GM21447 (cell line): Measurements from ENCODE around the gene POT1.

Experiments
- ATAC-seq: cut with Tn5 transposase; IDR thresholded peaks from one replicate; pipeline ENCODE4 v1.9.1; 2021; ENCODE audit not compliant: unreplicated experiment

The POT1 gene

DNA sequence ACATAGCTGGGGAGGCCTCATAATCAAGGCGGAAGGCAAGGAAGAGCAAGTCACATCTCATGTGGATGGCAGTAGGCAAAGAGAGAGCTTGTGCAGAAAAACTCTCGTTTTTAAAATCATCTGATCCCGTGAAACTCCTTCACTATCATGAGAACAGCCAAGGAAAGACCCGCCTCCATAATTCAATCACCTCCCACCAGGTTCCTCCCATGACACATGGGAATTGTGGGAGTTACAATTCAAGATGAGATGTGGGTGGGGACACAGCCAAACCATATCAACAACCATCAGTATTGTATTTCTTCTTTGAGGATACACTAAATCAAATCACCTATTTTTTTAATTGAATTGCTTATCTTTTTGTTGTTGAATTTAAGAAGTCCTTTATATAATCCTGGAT is 16.7 kb downstream of the POT1 start:
- no peak for ATAC-seq

DNA sequence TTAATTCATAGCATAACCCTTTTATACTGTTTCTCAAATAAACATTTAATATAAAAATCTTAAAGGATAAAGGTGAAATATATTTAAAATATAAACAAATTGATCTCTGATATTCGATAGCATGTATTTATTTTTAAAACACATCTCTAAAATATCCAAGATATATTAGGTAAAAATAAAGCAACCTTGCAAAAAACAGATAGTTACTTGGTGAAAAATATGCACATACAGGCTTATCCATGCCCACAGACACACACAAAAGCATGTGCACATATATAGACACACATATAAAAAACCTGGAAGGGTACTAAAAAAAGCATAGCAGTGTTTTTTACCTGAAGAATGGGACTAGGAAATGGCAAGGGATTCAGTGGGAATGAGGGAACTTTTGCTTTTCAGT is 19.8 kb downstream of the POT1 start:
- ATAC-seq, result no peak

DNA sequence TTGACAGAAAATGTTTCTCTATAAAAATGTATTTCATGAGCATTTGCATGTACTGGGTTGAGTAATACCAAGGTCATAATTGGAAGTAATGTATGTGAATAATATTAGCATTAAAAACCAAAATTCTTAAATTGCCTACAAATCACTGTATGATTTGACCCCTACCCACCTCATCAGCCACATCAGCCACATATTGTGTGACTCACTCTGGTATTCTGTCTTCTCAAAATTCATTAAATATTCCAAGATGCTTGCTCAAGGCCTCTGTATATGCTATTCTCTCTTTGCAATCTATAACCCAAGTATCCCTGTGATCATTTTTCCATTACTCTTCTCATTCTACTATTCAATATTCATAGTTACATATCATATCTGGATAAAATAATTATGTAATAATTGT is 21.4 kb downstream of the POT1 start:
- no peak for ATAC-seq

DNA sequence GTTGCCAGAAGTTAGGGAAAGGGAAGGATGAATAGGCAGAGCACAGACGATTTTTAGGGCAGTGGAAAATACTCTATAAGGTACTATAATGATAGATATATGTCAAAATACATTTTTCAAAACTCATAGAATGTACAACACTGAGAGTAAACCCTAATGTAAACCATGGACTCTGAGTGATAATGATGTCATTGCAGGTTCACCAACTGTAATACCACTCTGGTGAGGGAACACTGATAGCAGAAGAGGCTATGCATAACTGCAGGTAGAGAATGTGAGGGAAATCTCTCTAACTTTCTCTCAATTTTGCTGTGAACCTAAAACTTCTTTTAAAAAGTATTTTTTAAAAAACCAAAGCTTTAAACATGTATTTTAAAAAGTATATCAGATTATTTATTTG is 22.1 kb downstream of the POT1 start:
- ATAC-seq, result no peak

DNA sequence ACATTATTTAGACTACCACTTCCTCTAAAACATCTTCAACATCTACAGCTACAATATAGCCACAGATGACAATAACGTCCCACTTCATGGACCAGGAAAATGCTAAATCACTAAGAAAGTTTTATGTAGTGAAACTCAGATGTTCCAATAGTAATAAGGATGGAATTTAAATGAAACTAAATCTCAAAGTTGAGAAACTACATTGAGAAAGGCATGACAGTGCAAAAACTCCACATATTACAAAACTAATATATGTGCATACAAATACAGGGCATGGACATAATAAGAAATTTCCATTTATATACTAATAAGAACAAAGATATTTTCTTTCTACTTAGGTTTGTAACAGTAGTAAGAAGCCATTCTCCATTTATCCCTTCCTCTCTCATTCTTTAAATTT is 31.1 kb downstream of the POT1 start:
- no peak for ATAC-seq

DNA sequence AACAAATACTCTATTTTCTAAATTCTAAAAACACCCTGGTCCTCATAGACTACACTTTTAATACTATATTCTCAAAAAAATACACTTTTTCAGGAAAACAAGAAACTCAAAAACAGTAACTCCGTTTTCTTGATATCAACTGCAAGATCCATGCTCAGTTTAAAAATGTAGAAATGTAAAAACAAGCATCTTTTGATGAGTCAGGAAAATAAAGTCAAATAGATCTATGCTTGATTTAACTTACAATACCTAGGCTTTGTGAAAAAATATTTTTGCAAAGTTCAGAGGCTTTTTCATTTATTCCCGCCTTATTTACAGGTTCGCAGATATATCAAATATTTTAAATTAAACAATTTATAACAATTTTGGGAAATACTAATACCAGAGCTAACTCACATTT is 33.6 kb downstream of the POT1 start:
- no peak for ATAC-seq

DNA sequence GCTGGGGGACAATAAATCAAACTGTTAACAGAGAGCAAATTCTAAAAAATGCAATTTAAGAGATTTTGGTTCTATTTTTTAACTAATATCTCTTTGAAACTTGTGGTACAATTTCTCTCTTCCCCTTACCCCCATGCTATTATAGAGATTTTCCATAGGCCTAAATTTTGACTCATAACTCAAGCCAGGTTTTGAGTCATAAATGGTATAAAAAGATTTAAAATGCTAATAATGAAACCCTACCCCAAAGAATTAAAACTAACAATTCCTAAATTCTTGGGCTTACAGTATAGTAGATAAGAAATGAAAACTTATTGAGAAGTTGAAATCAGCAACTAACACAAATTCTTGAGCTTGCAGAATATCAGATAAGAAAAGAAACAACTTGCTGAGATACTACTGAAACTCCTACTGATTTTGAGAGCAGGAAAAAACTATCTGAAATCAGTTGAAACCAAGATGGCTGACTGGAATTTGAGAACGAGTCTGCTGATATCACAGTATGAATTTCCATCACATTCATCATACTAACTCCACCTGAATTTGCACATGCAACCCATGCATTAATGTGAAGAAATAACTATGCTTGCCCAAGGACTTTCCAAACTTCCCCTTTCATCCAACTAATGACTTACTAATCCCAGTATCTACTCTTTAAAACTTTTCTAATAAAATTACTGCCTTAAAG is 36.3 kb downstream of the POT1 start:
- ATAC-seq, result peak; percentile 79

DNA sequence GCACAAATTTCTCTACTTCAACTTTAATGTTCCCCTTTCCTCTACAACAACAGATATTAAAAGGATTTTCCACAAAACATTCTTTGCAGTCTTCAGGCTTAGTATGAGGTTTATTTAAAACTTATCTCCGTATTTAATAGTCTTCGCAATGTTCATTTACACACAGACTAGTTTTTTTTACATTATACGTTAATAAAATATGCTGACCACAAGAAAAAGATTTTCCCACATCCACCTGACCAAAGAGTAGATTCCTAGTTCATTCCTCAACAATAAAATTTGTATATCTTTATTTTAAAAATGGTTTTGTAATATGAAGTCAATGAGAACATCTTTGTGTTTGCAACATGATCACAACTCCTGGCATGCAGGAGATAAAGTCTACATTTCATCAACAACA is 42.4 kb downstream of the POT1 start:
- no peak for ATAC-seq

DNA sequence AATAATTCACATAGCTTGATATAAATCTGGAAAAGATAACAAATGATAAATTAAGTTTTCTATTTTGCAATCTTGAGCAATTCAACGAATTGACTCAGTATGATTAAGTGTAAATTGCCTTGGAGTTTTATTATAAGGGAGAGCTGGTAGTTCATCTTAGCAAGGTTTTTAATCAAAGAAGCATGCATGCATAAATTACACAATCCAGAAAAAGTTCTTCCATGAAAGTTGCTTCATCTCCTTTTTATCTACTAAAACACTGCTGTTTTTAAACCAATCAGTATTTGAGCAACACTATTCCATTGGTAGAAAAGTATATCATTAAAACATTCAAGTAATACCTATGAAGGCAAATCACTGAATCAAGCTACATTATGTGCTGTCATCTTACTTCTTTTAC is 47.6 kb downstream of the POT1 start:
- ATAC-seq, result no peak

DNA sequence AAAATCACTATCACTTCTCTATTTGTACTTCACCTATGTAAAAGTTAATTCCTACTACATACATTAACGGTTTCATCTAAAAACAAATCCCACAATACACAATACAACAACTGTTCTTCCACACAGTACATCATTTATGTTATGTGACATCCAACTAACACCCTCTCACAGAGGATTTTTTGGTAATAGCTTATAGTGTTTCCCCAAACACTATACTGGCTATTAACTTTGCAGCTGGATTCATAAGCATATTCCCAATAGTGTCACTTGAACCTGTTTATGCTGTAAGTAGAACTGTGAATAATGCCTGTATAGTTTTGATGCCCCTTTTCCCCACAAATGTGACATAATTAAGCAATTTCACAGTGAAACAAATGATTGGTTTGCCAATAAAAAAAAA is 49.9 kb downstream of the POT1 start:
- no peak for ATAC-seq

DNA sequence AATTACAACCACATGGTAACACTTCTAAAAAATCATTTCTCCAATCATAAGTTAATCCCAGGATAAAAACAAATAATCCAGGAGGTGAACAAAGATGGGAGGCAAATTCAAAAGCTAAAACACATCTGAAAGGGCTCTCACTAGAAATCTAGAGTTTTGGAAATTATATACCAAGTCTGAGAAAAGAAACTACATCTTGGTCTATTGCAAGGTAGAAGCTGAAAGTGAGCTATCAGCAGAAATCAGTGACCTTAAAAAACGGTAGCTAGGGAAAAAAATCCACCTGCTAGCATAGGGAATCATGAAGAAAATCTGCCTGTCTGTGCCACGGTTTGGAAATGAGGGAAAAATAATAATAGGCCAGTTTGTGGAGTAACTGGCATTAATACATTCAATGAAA is 50.5 kb downstream of the POT1 start:
- ATAC-seq, result no peak

DNA sequence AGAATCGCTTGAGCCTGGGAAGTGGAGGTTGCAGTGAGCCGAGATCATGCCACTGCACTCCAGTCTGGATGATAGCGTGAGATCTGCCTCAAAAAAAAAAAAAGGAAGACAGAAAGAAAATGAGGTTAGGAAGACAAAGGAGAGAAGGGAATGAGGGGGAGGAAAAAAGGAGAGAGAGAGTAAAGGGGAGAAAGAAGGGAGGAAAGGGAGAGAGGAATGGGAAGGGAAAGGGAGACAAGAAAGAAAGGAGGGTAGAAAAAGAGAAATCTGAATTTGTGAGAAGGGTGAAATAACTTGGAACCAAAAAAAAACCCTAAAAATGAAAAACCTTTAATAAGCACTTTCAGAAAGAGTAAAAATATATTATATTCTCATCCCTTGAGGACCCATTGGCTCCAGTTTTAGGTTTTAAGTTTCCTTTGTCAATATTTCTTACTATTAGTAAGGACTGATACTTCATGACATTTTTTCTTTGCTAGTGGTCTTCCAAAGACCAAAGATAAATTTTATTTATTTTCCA is 54.9 kb downstream of the POT1 start:
- no peak for ATAC-seq

DNA sequence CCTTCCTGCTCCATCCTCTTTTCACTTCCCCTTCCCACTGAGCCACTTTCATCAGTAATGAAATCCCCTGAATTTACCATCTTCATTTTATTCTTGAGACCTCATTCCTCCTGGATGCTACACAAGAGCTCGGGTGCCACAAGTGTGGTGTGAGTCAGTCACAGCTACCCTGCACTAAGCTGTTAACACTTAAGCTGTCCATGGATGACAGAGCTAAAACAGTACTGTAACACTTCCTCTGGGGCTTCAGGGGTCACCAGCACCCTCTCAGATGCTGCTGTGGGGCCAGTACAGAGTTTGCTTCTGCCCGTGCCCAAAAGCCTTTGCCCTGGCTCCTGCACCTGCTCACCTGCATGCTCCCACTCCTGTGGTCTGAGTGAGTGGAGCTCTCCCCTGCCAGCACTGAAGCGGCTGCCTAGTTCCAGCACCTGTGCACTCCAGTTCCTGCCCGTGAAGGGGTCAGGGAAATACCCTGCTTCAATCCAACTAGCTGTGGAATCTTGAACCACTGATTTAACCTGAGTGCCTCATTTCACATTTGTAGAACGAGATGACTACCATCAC is 71.9 kb downstream of the POT1 start:
- ATAC-seq, result no peak

DNA sequence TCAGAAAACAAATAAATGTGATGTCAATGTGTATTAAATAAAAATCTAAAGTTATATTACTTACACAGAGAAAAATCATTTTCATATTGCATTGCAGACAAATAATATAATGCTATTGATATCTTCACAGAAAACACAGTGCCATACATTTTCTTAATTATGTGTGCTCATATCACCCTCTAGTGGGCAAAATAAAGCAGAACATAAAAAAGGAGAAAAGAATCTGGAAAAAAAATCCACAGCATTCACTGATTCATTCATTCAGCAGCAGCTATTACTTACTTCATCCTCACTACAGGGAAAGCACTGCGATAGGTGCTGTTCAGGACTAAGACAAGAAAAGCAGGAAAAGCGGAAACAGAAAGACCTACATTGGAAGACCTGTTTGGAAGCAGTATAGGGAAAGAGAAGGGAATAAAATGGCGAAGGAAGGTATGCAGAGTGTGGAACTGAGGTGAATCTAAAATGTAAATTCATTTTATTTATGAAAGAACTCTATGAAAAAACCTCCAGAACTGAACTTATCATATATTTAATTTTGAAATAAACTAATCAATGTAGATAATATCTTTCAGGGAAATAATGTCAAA is 73.2 kb downstream of the POT1 start:
- ATAC-seq, result no peak

DNA sequence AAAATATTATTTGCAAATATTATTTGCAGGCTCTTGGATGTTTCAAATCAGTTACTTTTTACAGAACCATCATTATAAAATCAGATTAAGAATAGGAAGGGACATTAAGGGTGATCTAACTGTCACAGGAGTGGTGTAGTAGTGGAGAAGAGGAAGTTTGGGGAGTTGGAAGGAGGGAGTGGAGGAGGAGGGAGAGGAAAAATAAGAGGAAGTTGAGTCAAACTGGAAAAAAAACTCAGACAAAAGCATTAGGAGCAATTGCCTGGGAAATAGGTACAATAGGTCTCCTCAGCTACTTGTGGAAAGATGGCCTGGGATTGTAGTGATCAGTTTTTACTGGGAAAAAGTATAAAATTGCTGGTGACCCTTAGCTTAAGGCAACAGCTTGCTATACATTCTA is 86.3 kb downstream of the POT1 start:
- ATAC-seq, result no peak

DNA sequence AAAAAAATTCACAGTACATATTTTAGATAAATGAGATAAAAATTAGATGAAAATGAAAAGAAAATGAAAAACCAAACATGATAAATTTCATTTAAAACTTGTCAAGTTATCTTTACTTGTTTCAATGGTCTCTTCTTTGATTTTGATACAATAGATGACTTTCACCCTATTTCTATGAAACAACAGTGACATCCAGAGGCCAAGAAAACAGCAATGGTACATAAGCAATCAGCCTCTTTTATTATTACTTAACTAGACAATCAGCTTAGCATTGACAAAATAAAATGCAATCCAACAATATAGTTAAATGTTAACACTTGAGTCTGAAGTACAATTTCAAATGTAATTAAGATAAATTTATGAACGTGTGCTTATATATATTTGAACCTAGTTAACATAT is 89.2 kb downstream of the POT1 start:
- ATAC-seq, result no peak

DNA sequence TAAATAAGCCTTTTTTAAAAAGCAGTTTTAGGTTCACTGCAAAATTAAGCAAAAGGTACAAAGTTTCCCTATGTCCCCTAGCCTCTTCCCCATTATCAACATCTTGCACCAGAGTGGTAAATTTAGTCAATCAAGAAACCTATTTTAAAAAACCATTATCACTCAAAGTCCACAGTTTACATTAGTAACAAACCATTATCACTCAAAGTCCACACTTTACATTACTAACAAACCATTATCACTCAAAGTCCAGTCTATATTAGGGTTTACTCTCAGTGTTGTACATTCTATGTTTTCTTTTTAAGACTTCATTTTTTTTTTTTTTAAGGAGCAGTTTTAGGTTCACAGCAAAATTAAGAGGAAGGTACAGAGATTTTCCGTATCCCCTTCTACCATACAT is 89.9 kb downstream of the POT1 start:
- no peak for ATAC-seq

DNA sequence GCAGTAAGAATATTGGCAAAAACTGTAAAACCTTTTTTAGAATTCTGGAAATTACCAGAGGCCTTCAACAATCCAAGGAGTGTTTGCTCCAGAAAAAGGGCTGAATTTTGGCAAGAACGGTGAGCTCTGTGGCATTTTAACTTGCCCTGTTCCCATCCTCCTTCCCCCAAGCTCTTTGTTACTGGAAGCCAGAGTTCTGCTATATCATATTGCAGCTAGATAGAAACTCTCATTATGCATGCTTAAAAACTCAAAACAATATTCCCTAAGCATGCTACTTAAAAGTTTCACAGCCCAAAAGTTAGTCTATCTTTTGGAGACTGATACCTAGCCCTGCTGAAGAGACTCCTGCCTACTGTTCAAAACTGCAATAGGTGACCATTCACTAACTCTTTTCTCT is 93.5 kb downstream of the POT1 start:
- no peak for ATAC-seq

DNA sequence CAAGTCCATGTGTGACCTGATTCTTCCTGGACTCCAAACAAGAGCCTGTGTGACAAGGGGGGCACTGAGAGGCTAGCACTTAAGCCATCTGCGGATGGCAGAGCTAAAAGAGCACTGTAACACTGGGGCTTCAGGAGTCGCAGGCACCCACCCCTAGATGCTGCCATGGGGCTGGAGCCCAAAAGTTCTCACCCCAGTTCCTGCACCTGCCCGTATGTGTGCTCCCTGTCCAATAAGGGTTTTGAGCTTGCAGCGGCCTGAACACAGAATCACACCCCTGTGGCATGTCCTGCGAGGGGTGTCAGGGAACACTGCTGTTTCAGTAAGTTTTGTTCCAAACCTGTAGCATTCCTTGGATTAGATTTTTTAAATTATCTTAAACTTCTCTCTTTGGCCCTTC is 110.8 kb downstream of the POT1 start:
- no peak for ATAC-seq

DNA sequence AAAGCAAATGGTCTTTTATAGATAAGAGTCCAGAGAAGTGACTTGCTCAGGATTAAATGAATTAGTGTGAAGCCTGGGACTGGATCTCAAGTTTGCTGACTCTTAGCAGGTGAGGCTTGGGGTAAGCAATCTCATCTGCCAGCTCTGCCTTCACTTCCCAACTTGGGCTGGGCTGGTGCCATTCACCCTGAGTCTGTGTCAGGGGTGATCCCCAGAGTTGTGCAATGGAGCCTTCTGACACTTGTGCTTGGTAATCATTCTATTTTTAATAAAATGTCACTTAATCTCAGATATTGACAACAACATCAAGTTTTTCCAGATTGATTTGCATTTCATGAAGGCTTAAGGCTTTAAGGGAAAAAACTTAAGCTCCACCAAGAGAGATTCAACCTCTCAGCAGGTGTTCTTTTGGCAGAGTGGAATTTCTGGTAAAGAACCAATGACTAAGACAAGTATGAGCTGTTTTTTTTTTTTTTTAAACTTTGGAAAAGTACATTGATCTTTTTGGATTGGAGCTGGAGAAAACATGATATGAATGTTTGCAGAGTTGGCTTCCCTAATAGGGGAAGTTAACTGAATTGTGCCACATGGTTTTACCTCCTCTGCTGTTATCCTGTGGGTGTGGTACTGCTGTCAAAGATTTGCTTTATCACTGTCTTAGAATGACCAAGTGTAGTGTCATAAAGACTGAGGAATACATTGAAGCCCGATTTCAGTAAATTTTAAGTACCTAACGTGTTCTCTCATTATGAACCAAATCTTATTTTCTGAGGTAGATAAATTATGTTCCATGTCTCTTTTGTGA is 115.4 kb downstream of the POT1 start:
- ATAC-seq, result no peak

DNA sequence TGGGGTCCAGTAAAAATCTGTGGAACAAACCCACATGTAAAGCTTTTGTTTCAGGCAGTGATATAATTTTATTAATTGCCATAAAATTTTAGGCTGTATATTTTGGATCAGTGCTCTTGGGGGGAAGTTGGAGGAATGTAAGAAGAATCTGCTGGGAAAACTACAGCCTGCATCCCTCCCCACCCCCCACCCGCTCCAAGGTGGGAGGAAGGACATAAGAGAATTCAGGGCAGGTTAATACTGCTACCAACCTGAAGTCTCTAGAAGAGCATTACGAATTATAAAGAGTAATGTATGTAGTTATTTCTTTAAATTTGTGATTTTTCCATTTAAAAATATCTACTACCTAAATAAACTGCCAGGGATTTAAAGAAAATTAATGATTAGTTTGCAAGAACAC is 116.9 kb downstream of the POT1 start:
- no peak for ATAC-seq

DNA sequence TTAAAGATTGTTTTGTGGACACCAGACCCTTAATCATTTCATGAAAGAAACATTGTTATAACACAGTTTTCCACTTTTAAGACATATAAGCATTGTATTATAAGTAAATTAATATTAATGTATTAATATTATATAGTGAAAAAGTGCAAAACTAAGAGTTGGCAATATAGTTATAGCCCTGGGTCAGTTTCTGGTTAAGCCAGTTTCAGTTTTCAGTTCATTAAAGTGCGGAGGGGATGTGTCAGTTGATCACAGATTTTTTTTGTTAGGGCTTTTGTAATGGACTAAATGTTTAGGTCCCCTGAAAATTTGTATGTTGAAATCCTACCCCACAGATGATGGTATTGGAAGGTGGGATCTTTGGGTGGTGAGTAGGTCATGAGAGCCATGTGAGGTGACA is 118.3 kb downstream of the POT1 start:
- no peak for ATAC-seq
